MCF 10A (cell line): ENCODE measurements around the gene LDB2. TPM values are rescaled to one million over a fixed set of nuclear protein-coding genes. Genes with fewer than 3 reads are reported as not detected.

Experiments used
- BruUV-seq: library from RNA; stranded (reverse); fragments of 400-500 nt; replicated peaks from 2 replicates; lab custom pipeline; 2021; lab: Mats Ljungman, UMichigan
- CTCF ChIA-PET: fragments of 300-600 bp; sonication (Branson Sonifier 250); formaldehyde crosslinking; extraction: SDS; loops from one replicate; lab custom pipeline; 2021; ENCODE audit warnings: antibody characterized with exemption, inconsistent platforms; lab: Yijun Ruan, JAX
- POLR2A ChIA-PET: fragments of 300-600, 350-650 bp; sonication (Branson Sonifier 250); formaldehyde crosslinking; extraction: SDS; loops from one replicate; lab custom pipeline; 2020; ENCODE audit warnings: antibody characterized with exemption, inconsistent platforms; lab: Yijun Ruan, JAX
- DNase-seq: peaks from one replicate; pipeline ENCODE4 v3.0.0-alpha.2; 2018; ENCODE audit not compliant: unreplicated experiment
- H3K27ac Mint-ChIP-seq: one replicate; pipeline ENCODE4 v1.8.0; 2022; ENCODE audit warnings: mild to moderate bottlenecking, low read depth, mixed read lengths; ENCODE audit not compliant: unreplicated experiment
- H3K27me3 Mint-ChIP-seq: one replicate; pipeline ENCODE4 v1.8.0; 2022; ENCODE audit warnings: mixed read lengths; ENCODE audit not compliant: insufficient read depth, unreplicated experiment
- H3K36me3 Mint-ChIP-seq: one replicate; pipeline ENCODE4 v1.8.0; 2022; ENCODE audit warnings: mild to moderate bottlenecking, moderate library complexity, mixed read lengths; ENCODE audit not compliant: insufficient read depth, unreplicated experiment
- H3K4me1 Mint-ChIP-seq: one replicate; pipeline ENCODE4 v1.8.0; 2022; ENCODE audit warnings: mixed read lengths; ENCODE audit not compliant: insufficient read depth, unreplicated experiment
- H3K4me3 Mint-ChIP-seq: one replicate; pipeline ENCODE4 v1.8.0; 2022; ENCODE audit warnings: mild to moderate bottlenecking, moderate library complexity, mixed read lengths; ENCODE audit not compliant: unreplicated experiment
- H3K9me3 Mint-ChIP-seq: one replicate; pipeline ENCODE4 v1.8.0; 2022; ENCODE audit warnings: mixed read lengths; ENCODE audit not compliant: unreplicated experiment
- CTCF ChIP-seq: fragments of 200-600 bp; IDR thresholded peaks from one replicate; pipeline ENCODE4 v1.8.0; 2022; ENCODE audit warnings: antibody characterized with exemption, mild to moderate bottlenecking; ENCODE audit not compliant: unreplicated experiment
- intact Hi-C: fragments of 100-400 bp; cut with micrococcal nuclease; formaldehyde crosslinking; loops from 2 replicates; pipeline ENCODE4 v1.14.1; 2022
- total RNA-seq: library from RNA; stranded (reverse); gene quantifications from 2 replicates; pipeline ENCODE4 v1.2.3, GENCODE V29; 2022

LDB2 gene
- total RNA-seq, 1 experiment from 2014 or later = not detected

- H3K4me3 Mint-ChIP-seq = no peak overlapping the region
- CTCF ChIA-PET = interaction anchor here (0.6 to 0.7 kb wide), 2 partner anchors 18 to 367 kb away, joined by 3 read pairs; no protein-coding TSS in a partner anchor
- TF ChIP-seq CTCF = no peak
- H3K9me3 Mint-ChIP-seq = no peaks in the 10 kb centered on the region
- H3K27ac Mint-ChIP-seq = no peak overlapping the region
- no peak for DNase-seq
- BruUV-seq = no TSS peak
- H3K4me1 Mint-ChIP-seq = no peaks in the 10 kb centered on the region
- H3K36me3 Mint-ChIP-seq = no peaks in the 10 kb centered on the region
- H3K27me3 Mint-ChIP-seq = no peaks in the 10 kb centered on the region
- POLR2A ChIA-PET = no interaction called here
- intact Hi-C loops = no loop called here
These were observed 413.7 kb downstream of the LDB2 start for GRCh38 chr4:16484711-16485110.

DNA sequence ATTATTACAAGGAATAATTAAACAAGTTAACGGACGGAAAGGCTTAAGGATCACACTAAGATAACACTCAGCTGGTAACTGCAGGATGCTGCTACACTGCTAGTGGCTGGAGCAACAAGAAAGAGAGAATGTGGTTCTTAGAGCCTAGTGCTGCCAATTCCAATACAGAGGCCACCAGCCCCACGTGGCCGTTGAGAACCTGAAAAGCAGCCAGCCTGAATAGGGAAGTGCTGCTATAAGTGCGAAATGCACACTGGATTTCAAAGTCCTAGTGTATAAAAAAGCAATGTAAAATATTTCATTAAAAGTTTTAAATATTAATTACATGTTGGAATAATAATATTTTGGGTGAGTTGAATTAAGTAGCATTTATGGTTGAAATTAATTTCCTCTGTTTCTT is 414.9 kb downstream of the LDB2 start:
- intact Hi-C loops = no loop called here

GRCh38 chr4:16480011-16480410 is 418.4 kb downstream of the LDB2 start:
- no peak for DNase-seq
- Mint-ChIP-seq H3K4me3 (no peak overlapping the region), H3K4me1 (no peaks in the 10 kb centered on the region), H3K36me3 (no peaks in the 10 kb centered on the region), H3K27ac (no peak overlapping the region), H3K9me3 (no peaks in the 10 kb centered on the region), H3K27me3 (no peaks in the 10 kb centered on the region)
- ChIA-PET POLR2A (interaction anchor here (0.6 to 1.2 kb wide), 2 partner anchors 19 to 38 kb away, joined by 3 read pairs; no protein-coding TSS in a partner anchor), CTCF (interaction anchor here (1.2 kb wide), 1 partner anchor 16 kb away, joined by 5 read pairs; no protein-coding TSS in a partner anchor)
- intact Hi-C loops = no loop called here
- no TSS peak for BruUV-seq
- TF ChIP-seq CTCF = no peak

More for the DNA sequence above, 414.9 kb downstream of the LDB2 start:
- Mint-ChIP-seq H3K4me1 (no peaks in the 10 kb centered on the region), H3K27me3 (no peaks in the 10 kb centered on the region), H3K36me3 (no peaks in the 10 kb centered on the region), H3K9me3 (no peaks in the 10 kb centered on the region), H3K27ac (no peak overlapping the region), H3K4me3 (no peak overlapping the region)
- TF ChIP-seq CTCF = no peak
- no peak for DNase-seq
- BruUV-seq = no TSS peak
- POLR2A ChIA-PET = no interaction called here
- CTCF ChIA-PET = interaction anchor here (0.9 kb wide), 1 partner anchor 29 kb away, joined by 3 read pairs; no protein-coding TSS in a partner anchor

GRCh38 chr4:16472537-16472936 is 425.9 kb downstream of the LDB2 start:
- no peak for DNase-seq
- intact Hi-C loops = no loop called here

More at GRCh38 chr4:16472537-16472936, 425.9 kb downstream of the LDB2 start:
- BruUV-seq = no TSS peak
- TF ChIP-seq CTCF = no peak
- CTCF ChIA-PET = interaction anchor here (1.4 kb wide), 1 partner anchor 29 kb away, joined by 5 read pairs; no protein-coding TSS in a partner anchor
- Mint-ChIP-seq H3K4me3 (no peak overlapping the region), H3K27ac (no peak overlapping the region), H3K4me1 (no peaks in the 10 kb centered on the region), H3K36me3 (no peaks in the 10 kb centered on the region), H3K9me3 (peaks cover 7% of the 10 kb centered on the region), H3K27me3 (no peaks in the 10 kb centered on the region)
- POLR2A ChIA-PET = interaction anchor here (0.8 kb wide), 1 partner anchor 381 kb away, joined by 3 read pairs; no protein-coding TSS in a partner anchor
